Body of pancreas (tissue), 4 donors: ENCODE data around the gene C11orf24.

Experiments used
- POLR2A ChIP-seq, 3 donors: fragments of 450-650 bp; IDR thresholded peaks; one replicate each; pipeline ENCODE4 v1.6.1; 2016; ENCODE audit warnings: antibody characterized with exemption in 3 of 3, mild to moderate bottlenecking in 2 of 3
- TF ChIP-seq, protein P1 (sequence below), 7 experiments: fragments of 450-650 bp in 4 of 7; fragments of 200-600 bp in 3 of 7; sonication (generic) in 3 of 7; IDR thresholded peaks; one replicate each; pipeline ENCODE4 v1.5.1; 2016 to 2019; ENCODE audit warnings: antibody characterized with exemption in 7 of 7

DNA sequence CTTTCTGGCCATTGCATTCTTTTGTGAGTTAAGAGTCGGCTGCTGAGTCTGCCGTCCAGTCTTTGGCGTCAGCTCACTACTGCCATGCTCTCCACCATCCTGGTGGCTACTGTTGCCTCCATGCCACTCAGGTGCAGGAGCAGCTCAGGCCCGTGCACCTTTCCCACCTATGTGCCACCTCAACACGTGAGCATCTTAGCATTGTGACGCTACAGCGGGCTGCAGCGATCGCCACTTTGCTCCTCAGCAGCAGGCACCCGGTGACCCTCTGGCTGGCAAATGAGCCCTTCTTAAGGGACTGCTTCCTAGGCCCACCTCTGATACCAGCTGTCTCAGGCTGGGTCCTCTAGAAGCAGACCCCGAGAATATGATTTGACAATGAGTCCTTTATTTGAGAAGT, 47.2 kb downstream of the C11orf24 start:
- no peak for TF ChIP-seq POLR2A (IDR thresholded peaks at IDR 0.05)
- TF ChIP-seq, protein P1, sequence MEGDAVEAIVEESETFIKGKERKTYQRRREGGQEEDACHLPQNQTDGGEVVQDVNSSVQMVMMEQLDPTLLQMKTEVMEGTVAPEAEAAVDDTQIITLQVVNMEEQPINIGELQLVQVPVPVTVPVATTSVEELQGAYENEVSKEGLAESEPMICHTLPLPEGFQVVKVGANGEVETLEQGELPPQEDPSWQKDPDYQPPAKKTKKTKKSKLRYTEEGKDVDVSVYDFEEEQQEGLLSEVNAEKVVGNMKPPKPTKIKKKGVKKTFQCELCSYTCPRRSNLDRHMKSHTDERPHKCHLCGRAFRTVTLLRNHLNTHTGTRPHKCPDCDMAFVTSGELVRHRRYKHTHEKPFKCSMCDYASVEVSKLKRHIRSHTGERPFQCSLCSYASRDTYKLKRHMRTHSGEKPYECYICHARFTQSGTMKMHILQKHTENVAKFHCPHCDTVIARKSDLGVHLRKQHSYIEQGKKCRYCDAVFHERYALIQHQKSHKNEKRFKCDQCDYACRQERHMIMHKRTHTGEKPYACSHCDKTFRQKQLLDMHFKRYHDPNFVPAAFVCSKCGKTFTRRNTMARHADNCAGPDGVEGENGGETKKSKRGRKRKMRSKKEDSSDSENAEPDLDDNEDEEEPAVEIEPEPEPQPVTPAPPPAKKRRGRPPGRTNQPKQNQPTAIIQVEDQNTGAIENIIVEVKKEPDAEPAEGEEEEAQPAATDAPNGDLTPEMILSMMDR (IDR thresholded peaks at IDR 0.05) = no peak
